PC-9 (cell line): ENCODE results near the gene NAGA. TPM values are rescaled to one million over a fixed set of nuclear protein-coding genes. Genes with fewer than 3 reads are reported as not detected.

ENCODE experiments used
- BruUV-seq: library from RNA; stranded (reverse); fragments of 400-500 nt; replicated peaks from 2 replicates; lab custom pipeline; 2021; lab: Mats Ljungman, UMichigan
- CTCF ChIA-PET: fragments of 300-600 bp; sonication (Branson Sonifier 250); formaldehyde crosslinking; loops from one replicate; lab custom pipeline; 2022; ENCODE audit warnings: antibody characterized with exemption; lab: Charles Lee
- POLR2A ChIA-PET: fragments of 300-600 bp; sonication (Branson Sonifier 250); formaldehyde crosslinking; loops from one replicate; lab custom pipeline; 2022; ENCODE audit warnings: antibody characterized with exemption; ENCODE audit not compliant: unreplicated experiment; lab: Charles Lee
- DNase-seq, 2 experiments: peaks; one replicate each; pipeline versions ENCODE4 v3.0.0 to v3.0.0-alpha.2; 2015 to 2022; ENCODE audit warnings: mixed read lengths in 1 of 2
- H2AFZ ChIP-seq: fragments of 200-600 bp; sonication (generic); 2 replicates; pipeline ENCODE4 v1.8.1; 2017; ENCODE audit warnings: antibody characterized with exemption
- H3F3A ChIP-seq: fragments of 200-600 bp; sonication (generic); 2 replicates; pipeline ENCODE4 v1.8.1; 2017; ENCODE audit warnings: antibody characterized with exemption, mild to moderate bottlenecking, low read depth; ENCODE audit not compliant: insufficient read depth
- H3K27ac ChIP-seq: fragments of 200-600 bp; sonication (generic); 2 replicates; pipeline ENCODE4 v1.6.1; 2016; ENCODE audit warnings: mixed run types
- H3K27me3 ChIP-seq: fragments of 200-600 bp; sonication (generic); 2 replicates; pipeline ENCODE4 v1.6.1; 2016; ENCODE audit warnings: low read depth, mixed run types; ENCODE audit not compliant: insufficient read depth
- H3K36me3 ChIP-seq: fragments of 200-600 bp; sonication (generic); 2 replicates; pipeline ENCODE4 v1.6.1; 2016; ENCODE audit warnings: low read depth, mixed run types
- H3K4me1 ChIP-seq: fragments of 200-600 bp; sonication (generic); replicated peaks from 2 replicates; pipeline ENCODE4 v1.6.1; 2016; ENCODE audit warnings: mixed run types; ENCODE audit not compliant: insufficient read depth
- H3K4me2 ChIP-seq: fragments of 200-600 bp; sonication (generic); 2 replicates; pipeline ENCODE4 v1.6.1; 2017; ENCODE audit warnings: mixed run types
- H3K4me3 ChIP-seq: fragments of 200-600 bp; sonication (generic); 2 replicates; pipeline ENCODE4 v1.6.1; 2016; ENCODE audit warnings: mixed run types
- H3K79me2 ChIP-seq: fragments of 200-600 bp; sonication (generic); 2 replicates; pipeline ENCODE4 v1.6.1; 2017; ENCODE audit warnings: low read depth, mixed run types
- H3K9me2 ChIP-seq: fragments of 200-600 bp; sonication (generic); 2 replicates; pipeline ENCODE4 v1.8.1; 2017; ENCODE audit warnings: mild to moderate bottlenecking; ENCODE audit not compliant: insufficient read depth
- H3K9me3 ChIP-seq: fragments of 200-600 bp; sonication (generic); 2 replicates; pipeline ENCODE4 v1.8.1; 2016; ENCODE audit warnings: low read depth; ENCODE audit not compliant: insufficient read depth
- H4K20me1 ChIP-seq: fragments of 200-600 bp; sonication (generic); 2 replicates; pipeline ENCODE4 v1.8.1; 2017; ENCODE audit not compliant: insufficient read depth
- CTCF ChIP-seq: fragments of 200-600 bp; sonication (generic); conservative IDR thresholded peaks from 2 replicates; pipeline ENCODE4 v1.6.1; 2017; ENCODE audit warnings: mixed run types, antibody characterized with exemption, mild to moderate bottlenecking, moderate library complexity
- EZH2 ChIP-seq: fragments of 200-600 bp; sonication (generic); IDR thresholded peaks from 2 replicates; pipeline ENCODE4 v1.8.0; 2017; ENCODE audit warnings: antibody characterized with exemption, low read depth
- intact Hi-C: fragments of 100-400 bp; cut with micrococcal nuclease; formaldehyde crosslinking; loops from one replicate; pipeline ENCODE4 v1.10.0; 2022; ENCODE audit not compliant: unreplicated experiment
- total RNA-seq: library from RNA; stranded (reverse); gene quantifications from 2 replicates; pipeline ENCODE4 v1.2.3, GENCODE V29; 2021

NAGA gene
- total RNA-seq, 1 experiment from 2014 or later: 15.9 TPM

DNA sequence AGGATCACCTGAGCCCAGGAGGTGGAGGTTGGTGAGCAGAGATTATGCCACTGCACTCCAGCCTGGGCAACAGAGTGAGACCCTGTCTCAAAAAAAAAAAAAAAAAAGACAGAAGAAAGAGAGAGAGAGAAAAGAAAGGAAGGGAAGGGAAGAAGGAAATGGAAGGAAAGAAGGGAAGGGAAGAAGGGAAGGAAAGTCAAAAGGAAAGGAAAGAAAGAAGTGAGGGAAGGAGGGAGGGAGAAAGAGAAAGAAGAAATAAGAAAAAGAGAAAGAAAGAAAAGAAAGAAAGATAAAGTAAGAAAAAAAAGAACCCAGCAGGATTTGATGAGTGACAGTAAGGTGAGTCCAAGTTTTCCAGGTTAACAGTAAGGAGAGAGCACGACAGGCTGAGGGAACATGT, 52.4 kb downstream of the NAGA start:
- intact Hi-C loops: no loop called here
- Histone ChIP-seq H3K9me3 (no peaks in the 10 kb centered on the region), H3K36me3 (no peaks in the 10 kb centered on the region), H3F3A (peaks cover 5% of the 10 kb centered on the region; the same call in 1 of the 2 replicates), H3K27me3 (no peaks in the 10 kb centered on the region), H2AFZ (no peak overlapping the region), H4K20me1 (no peaks in the 10 kb centered on the region), H3K4me2 (no peak overlapping the region), H3K27ac (no peak overlapping the region), H3K79me2 (no peaks in the 10 kb centered on the region), H3K4me1 (peaks cover 24% of the 10 kb centered on the region), H3K4me3 (no peak overlapping the region), H3K9me2 (no peaks in the 10 kb centered on the region)
- TF ChIP-seq CTCF: no peak
- no peak for TF ChIP-seq EZH2
- CTCF ChIA-PET: no interaction called here
- no peak for DNase-seq
- POLR2A ChIA-PET: no interaction called here
- no TSS peak for BruUV-seq

DNA sequence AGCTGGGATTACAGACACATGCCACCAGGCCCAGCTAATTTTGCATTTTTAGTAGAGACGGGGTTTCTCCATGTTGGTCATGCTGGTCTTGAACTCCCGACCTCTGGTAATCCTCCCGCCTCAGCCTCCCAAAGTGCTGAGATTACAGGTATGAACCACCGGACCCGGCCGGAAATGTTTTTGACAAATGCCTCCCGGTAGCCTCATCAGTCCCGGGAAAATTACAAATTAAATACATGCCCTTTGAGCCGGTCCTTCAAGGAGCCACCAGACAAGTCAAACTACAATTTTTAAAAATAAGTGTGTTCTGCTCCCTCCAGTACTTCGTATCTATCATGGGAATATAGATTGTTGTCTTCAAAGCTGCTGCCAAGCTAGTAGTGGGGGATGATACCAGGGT, 54.5 kb downstream of the NAGA start:
- H3K4me2 ChIP-seq: no peak overlapping the region
- BruUV-seq: no TSS peak
- H4K20me1 ChIP-seq: no peaks in the 10 kb centered on the region
- no peaks in the 10 kb centered on the region for H3K79me2 ChIP-seq
- peak in 1 of 2 experiments; percentile 43 for DNase-seq
- H3K9me3 ChIP-seq: peaks cover 2% of the 10 kb centered on the region; the same call in 1 of the 2 replicates
- CTCF ChIA-PET: no interaction called here
- POLR2A ChIA-PET: no interaction called here
- no peaks in the 10 kb centered on the region for H3F3A ChIP-seq
- H3K9me2 ChIP-seq: no peaks in the 10 kb centered on the region
- H3K4me3 ChIP-seq: no peak overlapping the region
- H3K27me3 ChIP-seq: no peaks in the 10 kb centered on the region
- intact Hi-C loops: no loop called here
- no peak overlapping the region for H3K27ac ChIP-seq
- TF ChIP-seq CTCF: no peak
- TF ChIP-seq EZH2: no peak
- H3K36me3 ChIP-seq: no peaks in the 10 kb centered on the region
- H3K4me1 ChIP-seq: peaks cover 4% of the 10 kb centered on the region; the same call in 1 of the 2 replicates
- 0 out of 2 replicates have a peak overlapping the region, but pooled peaks have one; percentile 53 for H2AFZ ChIP-seq

- Histone ChIP-seq H3K79me2 (no peaks in the 10 kb centered on the region), H3K36me3 (no peaks in the 10 kb centered on the region), H3K27me3 (no peaks in the 10 kb centered on the region), H3K9me3 (peaks cover 14% of the 10 kb centered on the region; the same call in 1 of the 2 replicates), H3K4me1 (peaks cover 4% of the 10 kb centered on the region; the same call in 1 of the 2 replicates), H3K4me3 (no peak overlapping the region), H2AFZ (no peak overlapping the region), H3F3A (no peaks in the 10 kb centered on the region), H3K4me2 (no peak overlapping the region), H4K20me1 (no peaks in the 10 kb centered on the region), H3K9me2 (no peaks in the 10 kb centered on the region), H3K27ac (no peak overlapping the region)
- CTCF ChIA-PET: interaction anchor here (0.6 kb wide), 1 partner anchor 270 kb away, joined by 3 read pairs; no protein-coding TSS in a partner anchor
- no peak for DNase-seq
- intact Hi-C loops: no loop called here
- POLR2A ChIA-PET: no interaction called here
- BruUV-seq: no TSS peak
- TF ChIP-seq EZH2 (no peak), CTCF (no peak)
Measured at GRCh38 chr22:42013385-42013784, 57.2 kb downstream of the NAGA start.
